HTR-8/SVneo (cell line): ENCODE measurements around the gene PRSS48.
A peak's percentile ranks its signal among the peaks of the same experiment; 100 is the strongest.
"Not testable (repeated sequence)": the region's sequence is repeated elsewhere in the genome, so short reads cannot be mapped to it uniquely, and the experiment has no call there.

Experiments used
- DNase-seq: peaks from one replicate; pipeline ENCODE4 v3.0.0; 2011; ENCODE audit warnings: low spot score, mixed read lengths; ENCODE audit not compliant: insufficient read length
- FAIRE-seq: peaks from 2 replicates; lab custom pipeline; 2011; peaks lifted over from hg19 to GRCh38; lab: Jason Lieb, UNC

PRSS48 gene

GRCh38 chr4:151276787-151277562 lies at the start of gene PRSS48:
Gene PRSS48 (plus strand): TSS chr4:151277161. CDS start chr4:151277173, 12 bp downstream.
- FAIRE-seq, result no peak
- peak; percentile 49 for DNase-seq

GRCh38 chr4:151227172-151227571 lies 49.8 kb upstream of the PRSS48 start:
- DNase-seq (no peak), FAIRE-seq (no peak)

- no peak for FAIRE-seq
Measured at GRCh38 chr4:151227731-151228130, 49.2 kb upstream of the PRSS48 start.

GRCh38 chr4:151228189-151229119 lies 48.5 kb upstream of the PRSS48 start:
- DNase-seq (no peak), FAIRE-seq (no peak)

More at GRCh38 chr4:151227731-151228130, 49.2 kb upstream of the PRSS48 start:
- DNase-seq, result no peak

- FAIRE-seq (no peak), DNase-seq (no peak)
Measured at GRCh38 chr4:151231915-151232595, 44.9 kb upstream of the PRSS48 start.

GRCh38 chr4:151233600-151233999 lies 43.4 kb upstream of the PRSS48 start:
- DNase-seq, result no peak
- FAIRE-seq, result no peak

- FAIRE-seq, DNase-seq: not testable (repeated sequence)
Measured at GRCh38 chr4:151235373-151235772, 41.6 kb upstream of the PRSS48 start.

GRCh38 chr4:151236036-151236435 lies 40.9 kb upstream of the PRSS48 start:
- DNase-seq (no peak), FAIRE-seq (no peak)

GRCh38 chr4:151238477-151238876 lies 38.5 kb upstream of the PRSS48 start:
- no peak for DNase-seq
- no peak for FAIRE-seq

- DNase-seq (no peak), FAIRE-seq (no peak)
Measured at GRCh38 chr4:151239608-151240007, 37.4 kb upstream of the PRSS48 start.

GRCh38 chr4:151242305-151242704 lies 34.7 kb upstream of the PRSS48 start:
- FAIRE-seq (no peak), DNase-seq (no peak)

- DNase-seq, result no peak
- FAIRE-seq, result no peak
Measured at GRCh38 chr4:151246742-151247141, 30.2 kb upstream of the PRSS48 start.

GRCh38 chr4:151247395-151247794 lies 29.6 kb upstream of the PRSS48 start:
- no peak for DNase-seq
- FAIRE-seq, result no peak

- DNase-seq, result no peak
- no peak for FAIRE-seq
Measured at GRCh38 chr4:151248519-151248918, 28.4 kb upstream of the PRSS48 start.

- DNase-seq, result no peak
- no peak for FAIRE-seq
Measured at GRCh38 chr4:151250706-151251105, 26.3 kb upstream of the PRSS48 start.

- DNase-seq (no peak), FAIRE-seq (no peak)
Measured at GRCh38 chr4:151251603-151252304, 25.2 kb upstream of the PRSS48 start.

GRCh38 chr4:151255226-151255625 lies 21.7 kb upstream of the PRSS48 start:
- DNase-seq, FAIRE-seq: not testable (repeated sequence)

GRCh38 chr4:151255680-151256079 lies 21.3 kb upstream of the PRSS48 start:
- DNase-seq, FAIRE-seq: not testable (repeated sequence)

- FAIRE-seq, result no peak
- DNase-seq, result no peak
Measured at GRCh38 chr4:151256134-151256533, 20.8 kb upstream of the PRSS48 start.

GRCh38 chr4:151257704-151258103 lies 19.3 kb upstream of the PRSS48 start:
- FAIRE-seq, result no peak
- DNase-seq, result no peak
